GM15510 (cell line): ENCODE measurements around the gene KRT3.

Source experiments
- POLR2A ChIP-seq: IDR thresholded peaks from 3 replicates; pipeline ENCODE4 v1.6.1; 2011; ENCODE audit warnings: borderline replicate concordance; ENCODE audit not compliant: insufficient read length; ENCODE audit errors: extremely low read depth

Gene KRT3

GRCh38 chr12:52799505-52800211 lies 3.7 kb upstream of the KRT3 start:
- TF ChIP-seq POLR2A, result no peak

GRCh38 chr12:52798671-52799504 lies 3.0 kb upstream of the KRT3 start:
- no peak for TF ChIP-seq POLR2A

DNA sequence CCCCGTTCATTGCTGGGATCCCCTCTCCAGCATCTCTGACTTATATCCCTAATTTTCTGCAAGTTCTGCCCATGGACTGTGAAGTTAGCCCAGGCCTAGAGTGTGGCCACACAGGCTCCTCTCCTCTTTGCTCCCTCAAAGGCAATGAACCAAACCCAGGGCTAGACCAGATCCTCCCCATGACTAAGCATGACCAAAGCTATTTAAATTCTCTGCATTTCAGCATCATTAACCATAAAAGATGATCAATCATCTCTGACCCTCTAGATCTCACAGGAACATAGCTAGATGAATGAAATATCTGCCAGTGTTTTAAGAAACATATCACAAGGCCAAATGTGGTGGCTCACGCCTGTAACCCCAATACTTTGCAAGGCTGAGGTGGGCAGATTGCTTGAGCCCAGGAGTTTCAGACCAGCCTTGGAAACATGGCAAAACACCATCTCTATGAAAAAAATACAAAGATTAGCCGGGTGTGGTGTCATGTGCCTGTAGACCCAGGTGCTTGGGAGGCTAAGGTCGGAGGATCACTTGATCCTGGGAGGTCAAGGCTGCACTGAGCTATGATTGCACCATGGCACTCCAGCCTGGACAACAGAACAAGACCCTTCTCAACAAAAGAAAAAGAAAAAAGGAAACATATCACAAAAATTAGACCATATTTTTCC lies 2.2 kb upstream of the KRT3 start:
- no peak for TF ChIP-seq POLR2A

DNA sequence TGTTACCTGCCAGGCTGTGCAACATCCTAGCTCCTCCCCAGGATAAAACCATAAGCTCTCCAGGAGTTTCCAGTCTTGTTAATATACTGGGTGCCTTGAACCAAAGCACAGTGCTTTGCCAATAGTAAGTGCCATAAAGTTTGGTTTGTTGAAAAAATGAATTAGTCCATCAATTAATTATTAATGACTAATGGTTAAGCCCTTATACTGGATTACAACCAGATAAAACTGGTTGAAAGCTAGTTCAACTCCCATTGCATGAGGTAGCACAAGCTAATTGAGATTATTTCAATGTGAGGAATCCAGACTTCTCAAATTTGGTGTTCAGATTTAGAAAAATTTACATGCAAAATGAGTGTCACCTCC lies 1.6 kb upstream of the KRT3 start:
- TF ChIP-seq POLR2A, result no peak

- no peak for TF ChIP-seq POLR2A
Measured at GRCh38 chr12:52796839-52797528, 1.1 kb upstream of the KRT3 start.

GRCh38 chr12:52796429-52796794 lies 495 bp upstream of the KRT3 start:
- TF ChIP-seq POLR2A, result no peak

- no peak for TF ChIP-seq POLR2A
Measured at GRCh38 chr12:52794479-52795331, 1.2 kb downstream of the KRT3 start.

- TF ChIP-seq POLR2A, result no peak
Measured at GRCh38 chr12:52792185-52793029, 3.5 kb downstream of the KRT3 start.

DNA sequence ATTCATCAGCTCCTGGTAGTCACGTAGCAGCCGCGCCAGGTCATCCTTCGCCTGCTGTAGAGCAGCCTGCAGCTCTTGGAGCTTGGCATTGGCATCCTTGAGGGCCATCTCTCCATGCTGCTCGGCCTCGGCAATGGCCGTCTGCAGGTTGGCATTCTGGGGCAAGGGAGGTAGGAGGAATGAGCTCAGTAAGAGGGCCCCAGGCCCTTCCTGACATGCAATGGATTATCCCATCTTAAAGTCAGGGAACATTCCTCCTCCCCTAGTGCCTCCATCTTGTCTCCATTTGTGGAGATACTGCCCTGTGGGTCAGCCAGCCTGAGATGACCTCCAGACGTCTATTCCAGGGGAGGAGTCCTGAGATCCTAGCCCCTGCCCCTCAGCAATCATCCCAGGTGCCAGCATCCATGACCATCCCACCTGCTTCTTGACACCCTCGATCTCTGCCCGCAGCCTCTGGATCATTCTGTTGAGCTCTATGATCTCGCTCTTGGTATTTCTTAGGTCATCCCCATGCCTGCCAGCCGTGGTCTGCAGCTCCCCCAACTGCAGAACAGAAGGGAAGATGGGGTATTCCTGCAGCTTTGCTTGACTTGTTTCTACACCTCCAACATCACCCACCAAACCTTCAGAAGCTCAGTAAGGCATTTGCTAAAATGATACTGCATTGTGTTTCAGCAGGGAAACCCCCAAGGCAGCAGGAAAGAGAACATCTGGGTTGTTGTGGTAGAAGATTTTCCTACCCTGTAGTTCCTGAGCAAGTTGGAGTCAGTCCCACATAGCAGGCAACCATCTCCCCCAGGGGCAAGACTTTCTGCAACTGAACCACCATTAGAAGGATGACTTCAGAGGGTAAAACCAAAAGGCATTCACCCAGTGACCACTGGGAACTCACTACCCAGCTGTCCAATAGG lies 4.4 kb downstream of the KRT3 start:
- TF ChIP-seq POLR2A, result no peak

DNA sequence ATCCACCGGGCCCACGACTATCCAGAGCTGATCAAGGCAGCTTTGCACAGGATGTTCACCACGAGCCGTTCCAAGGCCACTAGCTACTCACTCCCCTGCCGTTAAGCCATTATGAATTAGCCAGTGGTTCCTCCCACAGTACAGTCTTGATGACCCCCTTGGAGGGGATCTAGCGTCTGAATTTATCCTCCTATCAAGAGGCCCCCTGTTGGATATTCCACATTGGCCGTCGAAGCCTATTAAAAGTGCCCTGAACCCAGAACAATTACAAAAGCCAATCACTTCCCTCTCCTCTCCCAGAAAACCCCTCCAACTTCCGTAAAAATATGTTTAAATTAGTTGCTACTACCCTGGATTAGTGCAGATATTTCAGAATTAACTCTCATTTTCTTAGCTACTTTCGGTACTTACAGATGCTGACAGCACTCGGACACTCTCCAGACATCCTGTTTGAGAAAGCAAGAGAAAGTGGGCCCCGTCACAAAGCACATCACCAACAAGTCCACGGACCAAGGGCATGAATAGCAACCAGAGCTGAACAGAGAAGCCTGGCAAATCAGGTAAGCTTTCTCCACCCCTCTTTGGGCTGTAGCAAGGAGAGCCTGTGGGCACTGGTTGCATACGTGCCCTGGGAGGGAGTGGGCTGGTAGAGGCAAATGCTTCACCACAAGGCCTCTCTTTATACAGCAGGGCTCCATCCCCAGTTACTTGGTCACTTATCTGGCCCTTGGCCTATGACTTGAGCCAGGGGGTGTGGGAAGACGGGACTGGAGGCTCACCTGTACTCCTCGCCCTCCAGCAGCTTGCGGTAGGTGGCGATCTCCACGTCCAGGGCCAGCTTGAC lies 5.3 kb downstream of the KRT3 start:
- TF ChIP-seq POLR2A, result no peak

GRCh38 chr12:52789637-52790426 lies 6.1 kb downstream of the KRT3 start:
- no peak for TF ChIP-seq POLR2A
